Stimulated activated CD8-positive, alpha-beta memory T cell treated with anti-CD3 and anti-CD28 coated beads, Interleukin-15, amount 100 ng/mL, for 4 hours (primary cell): Measurements from ENCODE around the gene ZNF772.
A peak's percentile ranks its signal among the peaks of the same experiment; 100 is the strongest.

Experiments used
- DNase-seq, 2 donors: peaks; one replicate each; pipeline ENCODE4 v3.0.0-alpha.2; 2020; ENCODE audit warnings: low read depth in 2 of 2

The ZNF772 gene

DNA sequence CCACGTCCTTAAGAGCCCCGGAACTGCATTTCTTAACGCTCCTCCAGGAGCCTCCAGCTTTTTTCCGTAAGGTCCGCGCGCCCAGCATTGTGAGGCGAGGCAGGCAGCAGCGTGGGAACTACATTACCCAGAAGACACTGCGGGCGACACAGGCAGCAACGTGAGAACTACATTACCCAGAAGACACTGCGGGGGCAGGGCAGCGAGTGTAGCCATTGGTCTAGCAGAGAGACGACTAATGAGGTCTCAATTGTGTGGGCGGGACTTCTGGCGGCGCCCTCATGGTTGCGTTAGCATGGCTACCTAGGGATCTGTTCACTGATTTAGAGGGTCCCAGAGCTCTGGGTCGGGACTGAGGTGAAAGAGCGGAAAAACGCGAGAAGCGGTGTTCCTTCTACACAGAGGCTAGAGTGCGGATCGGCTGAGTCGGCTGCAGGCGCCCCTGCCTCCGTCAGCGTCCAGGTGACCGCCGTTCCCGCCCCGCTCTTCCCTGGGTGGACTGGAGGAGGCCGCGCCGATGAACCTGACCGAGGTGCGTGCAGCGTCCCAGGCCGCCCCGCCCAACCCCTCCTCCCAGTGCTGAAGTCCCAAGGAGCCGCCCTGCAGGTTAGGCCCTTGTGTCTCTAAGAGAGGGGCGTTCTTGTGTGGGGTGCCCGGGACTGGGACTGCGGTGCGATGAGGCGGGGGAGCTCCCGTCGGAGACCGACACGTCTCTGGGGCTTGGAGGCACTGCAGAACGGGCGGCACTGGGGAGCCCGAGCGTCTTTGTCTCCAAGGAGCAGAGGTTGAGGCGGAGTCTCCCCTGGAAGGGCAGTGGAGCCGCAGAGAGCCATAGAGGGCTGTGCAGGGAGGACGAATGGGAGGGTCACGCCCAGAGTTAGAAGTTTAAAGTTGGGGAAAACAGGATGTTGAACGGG, 42.0 kb downstream of the ZNF772 start, which contains the start of gene ZNF749:
ZNF749 (plus strand) TSS at position 264 of the 917 bp plus-strand sequence; CDS start at position 518, 254 bp downstream.
- peak; percentile 88 to 98 for DNase-seq

DNA sequence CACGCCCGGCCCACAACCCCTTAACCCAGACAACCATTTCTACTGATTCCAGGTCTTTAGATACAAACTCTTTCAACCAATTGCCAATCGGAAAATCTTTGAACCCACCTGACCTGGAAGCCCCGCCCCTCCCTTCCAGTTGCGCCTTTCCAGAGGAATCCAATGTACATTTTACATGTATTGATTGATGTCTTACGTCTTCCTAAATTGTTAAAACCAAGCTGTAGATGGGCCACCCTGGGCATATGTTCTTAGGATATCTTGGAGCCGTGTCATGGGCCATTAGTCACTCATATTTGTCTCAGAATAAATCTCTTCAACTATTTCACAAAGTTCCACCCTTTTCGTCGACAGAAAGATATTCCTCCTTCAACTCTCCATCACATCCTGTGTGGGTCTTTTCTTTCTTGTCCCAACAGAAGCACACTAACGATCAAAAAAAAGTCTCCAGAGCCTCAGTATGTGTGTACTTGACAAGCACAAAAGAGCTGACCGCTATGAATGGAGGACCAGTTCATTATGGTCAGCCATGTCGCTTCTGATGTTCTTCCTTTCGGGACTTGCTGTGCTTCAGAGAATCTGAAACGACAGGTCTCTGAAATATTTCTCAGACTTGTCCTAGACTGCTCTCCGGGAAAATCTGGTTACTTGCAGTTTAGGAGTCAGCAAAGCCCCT, 42.8 kb downstream of the ZNF772 start:
- DNase-seq, result no peak

DNA sequence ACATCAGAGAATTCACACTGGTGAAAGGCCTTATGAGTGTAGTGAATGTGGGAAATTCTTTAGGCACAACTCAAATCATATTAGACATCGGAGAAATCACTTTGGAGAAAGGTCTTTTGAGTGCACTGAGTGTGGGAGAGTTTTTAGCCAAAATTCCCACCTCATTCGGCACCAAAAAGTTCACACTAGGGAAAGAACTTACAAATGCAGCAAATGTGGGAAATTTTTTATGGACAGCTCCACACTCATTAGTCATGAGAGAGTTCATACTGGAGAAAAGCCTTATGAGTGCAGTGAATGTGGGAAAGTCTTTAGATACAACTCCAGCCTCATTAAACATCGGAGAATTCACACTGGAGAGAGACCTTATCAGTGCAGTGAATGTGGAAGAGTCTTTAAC, 56.3 kb downstream of the ZNF772 start:
- no peak for DNase-seq

DNA sequence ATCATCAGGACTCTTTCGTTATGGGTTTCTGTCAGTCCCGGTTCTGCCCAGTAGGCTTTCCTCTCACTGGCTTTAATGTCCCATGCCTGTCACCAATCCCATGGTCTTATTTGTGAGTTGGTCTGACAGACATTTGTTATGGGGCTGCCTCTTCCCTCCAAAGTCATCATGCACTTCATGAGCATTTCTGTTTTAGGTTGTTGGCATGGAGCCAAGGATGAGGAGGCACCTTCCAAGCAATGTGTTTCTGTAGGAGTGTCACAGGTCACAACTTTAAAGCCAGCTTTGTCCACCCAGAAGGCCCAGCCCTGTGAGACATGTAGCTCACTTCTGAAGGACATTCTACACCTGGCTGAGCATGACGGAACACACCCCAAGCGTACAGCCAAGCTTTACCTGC, 57.9 kb downstream of the ZNF772 start:
- no peak for DNase-seq
